WTC11 (cell line): ENCODE data around the gene NOC2L. TPM values are rescaled to one million over a fixed set of nuclear protein-coding genes. Genes with fewer than 3 reads are reported as not detected.

Experiments
- ATAC-seq: fragments of 200-7000 bp; cut with Tn5 transposase; 2 replicates; pipeline ENCODE4 v1.10.0; 2021; ENCODE audit warnings: mild to moderate bottlenecking, moderate library complexity
- CTCF ChIA-PET: fragments of 300-600 bp; sonication (Branson Sonifier 250); formaldehyde crosslinking; loops from one replicate; lab custom pipeline; 2021; ENCODE audit warnings: antibody characterized with exemption; lab: Charles Lee
- POLR2A ChIA-PET: fragments of 350-600 bp; sonication (Branson Sonifier 250); formaldehyde crosslinking; loops from one replicate; lab custom pipeline; 2021; ENCODE audit warnings: antibody characterized with exemption; lab: Charles Lee
- DNase-seq: peaks from one replicate; pipeline ENCODE4 v3.0.0; 2021; ENCODE audit warnings: low spot score
- H3K27ac Mint-ChIP-seq: 2 replicates; pipeline ENCODE4 v1.8.0; 2021; ENCODE audit warnings: mixed read lengths
- H3K27me3 Mint-ChIP-seq: 2 replicates; pipeline ENCODE4 v1.8.0; 2021; ENCODE audit warnings: low read depth, mild to moderate bottlenecking, moderate library complexity, mixed read lengths
- H3K36me3 Mint-ChIP-seq: 2 replicates; pipeline ENCODE4 v1.8.0; 2021; ENCODE audit warnings: mixed read lengths
- H3K4me1 Mint-ChIP-seq: 2 replicates; pipeline ENCODE4 v1.8.0; 2022; ENCODE audit warnings: mixed read lengths
- H3K4me3 Mint-ChIP-seq: 2 replicates; pipeline ENCODE4 v1.8.0; 2021; ENCODE audit warnings: mild to moderate bottlenecking, moderate library complexity, mixed read lengths
- H3K9me3 Mint-ChIP-seq: 2 replicates; pipeline ENCODE4 v1.8.0; 2021; ENCODE audit warnings: mixed read lengths
- ATF6 ChIP-seq: sonication (generic); formaldehyde crosslinking; IDR thresholded peaks from 2 replicates; pipeline ENCODE4 v1.8.1; 2023; ENCODE audit warnings: mild to moderate bottlenecking, missing genetic modification reagents
- CTCF ChIP-seq: fragments of 200-600 bp; IDR thresholded peaks from 2 replicates; pipeline ENCODE4 v1.8.0; 2022; ENCODE audit warnings: antibody characterized with exemption
- EMX1 ChIP-seq: fragments of 250-450 bp; sonication (Bioruptor Pico); IDR thresholded peaks from 2 replicates; pipeline ENCODE4 v1.8.0; 2021; ENCODE audit warnings: mild to moderate bottlenecking
- FOXJ3 ChIP-seq: sonication (generic); formaldehyde crosslinking; IDR thresholded peaks from 2 replicates; pipeline ENCODE4 v1.9.0; 2021; ENCODE audit warnings: missing genetic modification reagents, mild to moderate bottlenecking, borderline replicate concordance
- FOXP4 ChIP-seq: sonication (generic); formaldehyde crosslinking; IDR thresholded peaks from 2 replicates; pipeline ENCODE4 v1.8.0; 2022; ENCODE audit warnings: mild to moderate bottlenecking, missing genetic modification reagents
- GABPB1 ChIP-seq: sonication (generic); formaldehyde crosslinking; IDR thresholded peaks from 2 replicates; pipeline ENCODE4 v1.8.1; 2023; ENCODE audit warnings: mild to moderate bottlenecking, missing genetic modification reagents
- KAT7 ChIP-seq: sonication (generic); formaldehyde crosslinking; IDR thresholded peaks from 2 replicates; pipeline ENCODE4 v1.8.1; 2023; ENCODE audit warnings: missing genetic modification reagents, mild to moderate bottlenecking, borderline replicate concordance
- MLX ChIP-seq: sonication (generic); formaldehyde crosslinking; IDR thresholded peaks from 2 replicates; pipeline ENCODE4 v1.8.1; 2023; ENCODE audit warnings: mild to moderate bottlenecking, missing genetic modification reagents, moderate library complexity
- SMAD3 ChIP-seq: sonication (generic); formaldehyde crosslinking; IDR thresholded peaks from 2 replicates; pipeline ENCODE4 v1.8.0; 2022; ENCODE audit warnings: missing genetic modification reagents, mild to moderate bottlenecking, borderline replicate concordance
- SP1 ChIP-seq: sonication (generic); formaldehyde crosslinking; conservative IDR thresholded peaks from 2 replicates; pipeline ENCODE4 v1.8.1; 2022; ENCODE audit warnings: missing genetic modification reagents
- USF1 ChIP-seq: sonication (generic); formaldehyde crosslinking; IDR thresholded peaks from 2 replicates; pipeline ENCODE4 v1.8.0; 2022; ENCODE audit warnings: mild to moderate bottlenecking, missing genetic modification reagents
- ZBTB43 ChIP-seq: sonication (generic); formaldehyde crosslinking; IDR thresholded peaks from 2 replicates; pipeline ENCODE4 v1.8.1; 2023; ENCODE audit warnings: mild to moderate bottlenecking, missing genetic modification reagents
- ZNF263 ChIP-seq: sonication (generic); formaldehyde crosslinking; IDR thresholded peaks from 2 replicates; pipeline ENCODE4 v1.8.1; 2022; ENCODE audit warnings: low read depth, mild to moderate bottlenecking, moderate library complexity, missing genetic modification reagents
- total RNA-seq: library from RNA; stranded (reverse); gene quantifications from 3 replicates; pipeline ENCODE4 v1.2.3, GENCODE V29; 2021
- TF ChIP-seq, protein P1 (sequence below): fragments of 250-450 bp; sonication (Bioruptor Pico); IDR thresholded peaks from 2 replicates; pipeline ENCODE4 v1.9.0; 2021; ENCODE audit warnings: mild to moderate bottlenecking, borderline replicate concordance

Gene NOC2L
- total RNA-seq, 1 experiment from 2014 or later = 182 TPM

DNA sequence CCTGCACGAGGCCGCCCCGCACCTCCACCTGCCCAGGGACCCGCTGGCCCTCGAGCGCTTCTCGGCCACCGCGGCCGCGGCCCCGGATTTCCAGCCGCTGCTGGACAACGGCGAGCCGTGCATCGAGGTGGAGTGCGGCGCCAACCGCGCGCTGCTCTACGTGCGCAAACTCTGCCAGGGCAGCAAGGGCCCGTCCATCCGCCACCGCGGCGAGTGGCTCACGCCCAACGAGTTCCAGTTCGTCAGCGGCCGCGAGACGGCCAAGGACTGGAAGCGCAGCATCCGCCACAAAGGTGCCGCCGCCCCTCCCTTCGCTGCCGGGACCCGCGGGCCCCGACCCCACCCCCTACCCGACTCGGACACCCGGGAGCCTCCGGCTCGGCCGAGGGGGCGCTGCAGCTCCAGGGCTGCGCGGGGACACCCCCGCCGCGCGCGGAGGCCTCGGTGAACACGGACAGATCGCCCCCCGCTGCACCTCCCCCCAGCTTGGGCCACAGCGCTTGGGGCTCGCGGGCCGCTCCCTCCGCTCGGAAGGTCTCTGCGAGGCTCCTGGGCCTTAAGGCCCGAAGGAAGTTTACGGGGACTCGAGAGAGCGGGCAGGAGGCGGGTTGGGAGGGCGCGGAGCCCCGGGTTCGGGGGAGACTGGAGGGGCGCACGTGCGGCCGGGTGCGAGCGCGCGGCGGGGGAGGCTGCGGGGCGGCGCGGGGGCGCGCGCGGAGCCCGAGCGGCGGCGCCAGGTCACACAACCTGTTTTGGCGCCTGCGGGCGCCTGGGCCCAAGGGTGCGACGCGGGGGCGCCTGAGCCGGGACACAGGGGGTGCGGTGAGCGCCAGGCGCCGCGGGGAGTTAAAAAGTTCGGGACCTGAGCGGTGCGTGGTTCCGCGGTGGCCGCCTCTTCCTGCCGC, 34.1 kb downstream of the NOC2L start (continued):
- TF ChIP-seq KAT7 (CRISPR knock-in tag) (0 out of 2 replicates have a peak, but pooled peaks have one; percentile 47), FOXP4 (CRISPR knock-in tag) (0 out of 2 replicates have a peak, but pooled peaks have one; percentile 24), GABPB1 (no peak), MLX (CRISPR knock-in tag) (no peak), ATF6 (no peak)

GRCh38 chr1:923991-924655, 34.9 kb downstream of the NOC2L start:
- ChIA-PET POLR2A (no interaction called here), CTCF (interaction anchor here (1.6 to 2.5 kb wide), 4 partner anchors 12 to 28 kb away, joined by 4 to 11 read pairs (median 6); no protein-coding TSS in a partner anchor)
- Mint-ChIP-seq H3K4me3 (peak overlapping the region; percentile 52; the same call in 1 of the 2 replicates), H3K4me1 (peaks cover 20% of the 10 kb centered on the region), H3K27me3 (peaks cover 91% of the 10 kb centered on the region), H3K9me3 (no peaks in the 10 kb centered on the region), H3K36me3 (no peaks in the 10 kb centered on the region), H3K27ac (no peak overlapping the region)
- TF ChIP-seq FOXJ3 (CRISPR knock-in tag) = no peak
- TF ChIP-seq SP1 (CRISPR knock-in tag) = 0 out of 2 replicates have a peak, but pooled peaks have one; percentile 10
- no peak for DNase-seq
- no peak for ATAC-seq

- DNase-seq = peak; percentile 64
- Mint-ChIP-seq H3K27ac (no peak within 1 kb of the TSS), H3K4me1 (peaks cover 20% of the 10 kb centered on the region), H3K4me3 (peak within 1 kb of the TSS; percentile 70), H3K36me3 (no peaks in the 10 kb centered on the region), H3K27me3 (peaks cover 91% of the 10 kb centered on the region), H3K9me3 (no peaks in the 10 kb centered on the region)
- ATAC-seq = peak; percentile 9
- CTCF ChIA-PET = interaction anchor here (1.3 to 2.5 kb wide), 6 partner anchors 8 to 54 kb away, joined by 3 to 11 read pairs (median 4); no protein-coding TSS in a partner anchor
- POLR2A ChIA-PET = interaction anchor here (1.0 kb wide), 1 partner anchor 19 kb away, joined by 3 read pairs; no protein-coding TSS in a partner anchor
- no peak for TF ChIP-seq ZNF263 (CRISPR knock-in tag)
- no peak for TF ChIP-seq CTCF
- TF ChIP-seq, protein P1, sequence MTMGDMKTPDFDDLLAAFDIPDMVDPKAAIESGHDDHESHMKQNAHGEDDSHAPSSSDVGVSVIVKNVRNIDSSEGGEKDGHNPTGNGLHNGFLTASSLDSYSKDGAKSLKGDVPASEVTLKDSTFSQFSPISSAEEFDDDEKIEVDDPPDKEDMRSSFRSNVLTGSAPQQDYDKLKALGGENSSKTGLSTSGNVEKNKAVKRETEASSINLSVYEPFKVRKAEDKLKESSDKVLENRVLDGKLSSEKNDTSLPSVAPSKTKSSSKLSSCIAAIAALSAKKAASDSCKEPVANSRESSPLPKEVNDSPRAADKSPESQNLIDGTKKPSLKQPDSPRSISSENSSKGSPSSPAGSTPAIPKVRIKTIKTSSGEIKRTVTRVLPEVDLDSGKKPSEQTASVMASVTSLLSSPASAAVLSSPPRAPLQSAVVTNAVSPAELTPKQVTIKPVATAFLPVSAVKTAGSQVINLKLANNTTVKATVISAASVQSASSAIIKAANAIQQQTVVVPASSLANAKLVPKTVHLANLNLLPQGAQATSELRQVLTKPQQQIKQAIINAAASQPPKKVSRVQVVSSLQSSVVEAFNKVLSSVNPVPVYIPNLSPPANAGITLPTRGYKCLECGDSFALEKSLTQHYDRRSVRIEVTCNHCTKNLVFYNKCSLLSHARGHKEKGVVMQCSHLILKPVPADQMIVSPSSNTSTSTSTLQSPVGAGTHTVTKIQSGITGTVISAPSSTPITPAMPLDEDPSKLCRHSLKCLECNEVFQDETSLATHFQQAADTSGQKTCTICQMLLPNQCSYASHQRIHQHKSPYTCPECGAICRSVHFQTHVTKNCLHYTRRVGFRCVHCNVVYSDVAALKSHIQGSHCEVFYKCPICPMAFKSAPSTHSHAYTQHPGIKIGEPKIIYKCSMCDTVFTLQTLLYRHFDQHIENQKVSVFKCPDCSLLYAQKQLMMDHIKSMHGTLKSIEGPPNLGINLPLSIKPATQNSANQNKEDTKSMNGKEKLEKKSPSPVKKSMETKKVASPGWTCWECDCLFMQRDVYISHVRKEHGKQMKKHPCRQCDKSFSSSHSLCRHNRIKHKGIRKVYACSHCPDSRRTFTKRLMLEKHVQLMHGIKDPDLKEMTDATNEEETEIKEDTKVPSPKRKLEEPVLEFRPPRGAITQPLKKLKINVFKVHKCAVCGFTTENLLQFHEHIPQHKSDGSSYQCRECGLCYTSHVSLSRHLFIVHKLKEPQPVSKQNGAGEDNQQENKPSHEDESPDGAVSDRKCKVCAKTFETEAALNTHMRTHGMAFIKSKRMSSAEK (CRISPR knock-in tag) = no peak
- no peak for TF ChIP-seq USF1 (CRISPR knock-in tag)
- no peak for TF ChIP-seq EMX1 (CRISPR knock-in tag)
- TF ChIP-seq SMAD3 = no peak
- TF ChIP-seq ZBTB43 (CRISPR knock-in tag) = no peak
Measured at GRCh38 chr1:923131-923990, 35.7 kb downstream of the NOC2L start, which contains the start of gene SAMD11. SAMD11 (plus strand) TSS chr1:923923; CDS start chr1:924432, 509 bp downstream.
